BLaER1 (cell line): ENCODE data around the gene PRPF8.

Experiments used
- H3K27ac ChIP-seq: shearing (Covaris generic); formaldehyde crosslinking; 2 replicates; pipeline ENCODE4 v1.8.1; 2022
- H3K27me3 ChIP-seq: shearing (Covaris generic); formaldehyde crosslinking; 2 replicates; pipeline ENCODE4 v1.8.1; 2022
- H3K36me3 ChIP-seq: shearing (Covaris generic); formaldehyde crosslinking; 2 replicates; pipeline ENCODE4 v1.8.1; 2022
- H3K4me1 ChIP-seq: shearing (Covaris generic); formaldehyde crosslinking; 2 replicates; pipeline ENCODE4 v1.8.1; 2022
- H3K4me2 ChIP-seq: shearing (Covaris generic); formaldehyde crosslinking; 2 replicates; pipeline ENCODE4 v1.8.1; 2022
- H3K4me3 ChIP-seq: shearing (Covaris generic); formaldehyde crosslinking; 2 replicates; pipeline ENCODE4 v1.8.1; 2022
- H3K9ac ChIP-seq: shearing (Covaris generic); formaldehyde crosslinking; 2 replicates; pipeline ENCODE4 v1.8.1; 2022
- H3K9me3 ChIP-seq: shearing (Covaris generic); formaldehyde crosslinking; 2 replicates; pipeline ENCODE4 v1.8.1; 2022
- H4K20me1 ChIP-seq: shearing (Covaris generic); formaldehyde crosslinking; 2 replicates; pipeline ENCODE4 v1.8.1; 2022
- Cebpa-rat ChIP-seq: shearing (Covaris generic); IDR thresholded peaks from 2 replicates; pipeline ENCODE4 v1.8.1; 2022

The PRPF8 gene

GRCh38 chr17:1716076-1716911 is 31.6 kb upstream of the PRPF8 start:
- Histone ChIP-seq H3K9me3 (no peaks in the 10 kb centered on the region), H3K9ac (peak overlapping the region; percentile 87), H3K27me3 (peaks cover 44% of the 10 kb centered on the region), H3K4me2 (peak overlapping the region; percentile 95), H3K27ac (peak overlapping the region; percentile 93), H4K20me1 (peaks cover 35% of the 10 kb centered on the region), H3K36me3 (no peaks in the 10 kb centered on the region), H3K4me1 (peaks cover 47% of the 10 kb centered on the region), H3K4me3 (peak overlapping the region; percentile 72)
- TF ChIP-seq Cebpa-rat, result no peak

GRCh38 chr17:1715803-1716075 is 31.1 kb upstream of the PRPF8 start:
- no peak overlapping the region for H3K27ac ChIP-seq
- no peaks in the 10 kb centered on the region for H3K36me3 ChIP-seq
- no peak for TF ChIP-seq Cebpa-rat
- H3K4me1 ChIP-seq, result peaks cover 41% of the 10 kb centered on the region
- 0 out of 2 replicates have a peak overlapping the region, but pooled peaks have one; percentile 33 for H3K9ac ChIP-seq
- peaks cover 50% of the 10 kb centered on the region for H3K27me3 ChIP-seq
- peaks cover 41% of the 10 kb centered on the region for H4K20me1 ChIP-seq
- H3K9me3 ChIP-seq, result no peaks in the 10 kb centered on the region
- peak overlapping the region; percentile 72 for H3K4me3 ChIP-seq
- peak overlapping the region; percentile 82 for H3K4me2 ChIP-seq

- peak overlapping the region; percentile 72 for H3K4me3 ChIP-seq
- no peaks in the 10 kb centered on the region for H3K36me3 ChIP-seq
- peaks cover 55% of the 10 kb centered on the region for H3K27me3 ChIP-seq
- H3K27ac ChIP-seq, result no peak overlapping the region
- H3K4me2 ChIP-seq, result peak overlapping the region; percentile 82
- peaks cover 46% of the 10 kb centered on the region for H4K20me1 ChIP-seq
- no peak for TF ChIP-seq Cebpa-rat
- H3K9me3 ChIP-seq, result no peaks in the 10 kb centered on the region
- H3K9ac ChIP-seq, result 0 out of 2 replicates have a peak overlapping the region, but pooled peaks have one; percentile 33
- peaks cover 40% of the 10 kb centered on the region for H3K4me1 ChIP-seq
Observed at GRCh38 chr17:1714980-1715802, 30.5 kb upstream of the PRPF8 start.

GRCh38 chr17:1714427-1714979 is 29.8 kb upstream of the PRPF8 start:
- Histone ChIP-seq H3K4me3 (no peak overlapping the region; the same call in 1 of the 2 replicates), H3K27me3 (peaks cover 62% of the 10 kb centered on the region), H3K9ac (no peak overlapping the region), H3K9me3 (no peaks in the 10 kb centered on the region), H3K36me3 (no peaks in the 10 kb centered on the region), H3K27ac (no peak overlapping the region), H4K20me1 (peaks cover 49% of the 10 kb centered on the region), H3K4me1 (peaks cover 44% of the 10 kb centered on the region), H3K4me2 (peak overlapping the region; percentile 82)
- no peak for TF ChIP-seq Cebpa-rat

- H3K4me3 ChIP-seq, result no peak overlapping the region
- H4K20me1 ChIP-seq, result peaks cover 49% of the 10 kb centered on the region
- no peak for TF ChIP-seq Cebpa-rat
- peak overlapping the region; percentile 82 for H3K4me2 ChIP-seq
- H3K9ac ChIP-seq, result no peak overlapping the region
- H3K27ac ChIP-seq, result no peak overlapping the region
- no peaks in the 10 kb centered on the region for H3K9me3 ChIP-seq
- peaks cover 67% of the 10 kb centered on the region for H3K27me3 ChIP-seq
- H3K36me3 ChIP-seq, result no peaks in the 10 kb centered on the region
- H3K4me1 ChIP-seq, result peaks cover 44% of the 10 kb centered on the region
Observed at GRCh38 chr17:1713878-1714426, 29.3 kb upstream of the PRPF8 start.

GRCh38 chr17:1713160-1713877 is 28.7 kb upstream of the PRPF8 start:
- Histone ChIP-seq H3K9ac (no peak overlapping the region), H3K4me1 (peaks cover 40% of the 10 kb centered on the region), H3K4me3 (no peak overlapping the region), H3K4me2 (no peak overlapping the region), H3K27ac (no peak overlapping the region), H3K36me3 (no peaks in the 10 kb centered on the region), H4K20me1 (peaks cover 49% of the 10 kb centered on the region), H3K27me3 (peaks cover 74% of the 10 kb centered on the region), H3K9me3 (no peaks in the 10 kb centered on the region)
- no peak for TF ChIP-seq Cebpa-rat

- no peak overlapping the region for H3K4me2 ChIP-seq
- peaks cover 30% of the 10 kb centered on the region for H3K4me1 ChIP-seq
- H3K27ac ChIP-seq, result no peak overlapping the region
- H4K20me1 ChIP-seq, result peaks cover 49% of the 10 kb centered on the region
- peaks cover 84% of the 10 kb centered on the region for H3K27me3 ChIP-seq
- no peaks in the 10 kb centered on the region for H3K9me3 ChIP-seq
- no peak overlapping the region for H3K9ac ChIP-seq
- H3K36me3 ChIP-seq, result no peaks in the 10 kb centered on the region
- no peak for TF ChIP-seq Cebpa-rat
- no peak overlapping the region for H3K4me3 ChIP-seq
Observed at GRCh38 chr17:1712271-1712670, 27.6 kb upstream of the PRPF8 start.

- no peak overlapping the region for H3K9ac ChIP-seq
- H4K20me1 ChIP-seq, result peaks cover 49% of the 10 kb centered on the region
- no peaks in the 10 kb centered on the region for H3K36me3 ChIP-seq
- no peaks in the 10 kb centered on the region for H3K9me3 ChIP-seq
- H3K4me2 ChIP-seq, result no peak overlapping the region
- no peak overlapping the region for H3K27ac ChIP-seq
- H3K4me1 ChIP-seq, result peaks cover 28% of the 10 kb centered on the region
- no peak for TF ChIP-seq Cebpa-rat
- peaks cover 89% of the 10 kb centered on the region for H3K27me3 ChIP-seq
- no peak overlapping the region for H3K4me3 ChIP-seq
Observed at GRCh38 chr17:1711804-1712203, 27.1 kb upstream of the PRPF8 start.
